Kidney (tissue), 14 donors: ENCODE results near the gene CDKL1. TPM values are rescaled to one million over a fixed set of nuclear protein-coding genes. Genes with fewer than 3 reads are reported as not detected.
"Not testable (repeated sequence)": the region's sequence is repeated elsewhere in the genome, so short reads cannot be mapped to it uniquely, and the experiment has no call there.

ENCODE experiments used
- DNase-seq, 5 donors: peaks; one replicate each; pipeline ENCODE4 v3.0.0-alpha.2; 2013 to 2020
- FAIRE-seq: peaks from 2 replicates; lab custom pipeline; 2012; peaks lifted over from hg19 to GRCh38; lab: Jason Lieb, UNC
- H3K27ac ChIP-seq, 2 donors: one replicate each; pipeline ENCODE4 v1.7.0; 2013; ENCODE audit warnings: low read depth in 2 of 2, low read length in 2 of 2, inconsistent platforms in 1 of 2
- H3K27me3 ChIP-seq: one replicate; pipeline ENCODE4 v1.7.1; 2013; ENCODE audit warnings: low read length, inconsistent platforms; ENCODE audit not compliant: control insufficient read depth, insufficient read depth
- H3K36me3 ChIP-seq, 3 donors: one replicate each; pipeline versions ENCODE4 v1.7.0 to v1.7.1; 2013; ENCODE audit warnings: low read length in 3 of 3, control low read depth in 1 of 3, inconsistent platforms in 1 of 3; ENCODE audit not compliant: insufficient read depth in 3 of 3, control insufficient read depth in 2 of 3
- H3K4me1 ChIP-seq, 3 donors: one replicate each; pipeline versions ENCODE4 v1.7.0 to v1.7.1; 2013; ENCODE audit warnings: low read length in 3 of 3, inconsistent platforms in 1 of 3, low read depth in 1 of 3; ENCODE audit not compliant: control insufficient read depth in 2 of 3, insufficient read depth in 2 of 3
- H3K4me3 ChIP-seq, 3 donors: one replicate each; pipeline versions ENCODE4 v1.7.0 to v1.8.1; 2013; ENCODE audit warnings: low read length in 3 of 3, control low read depth in 1 of 3, inconsistent platforms in 1 of 3
- H3K9ac ChIP-seq, 3 donors: one replicate each; pipeline versions ENCODE4 v1.7.0 to v1.7.1; 2013; ENCODE audit warnings: low read length in 3 of 3, control low read depth in 1 of 3, inconsistent platforms in 1 of 3
- H3K9me3 ChIP-seq, 3 donors: one replicate each; pipeline versions ENCODE4 v1.7.0 to v1.7.1; 2013; ENCODE audit warnings: low read length in 3 of 3, control low read depth in 1 of 3, inconsistent platforms in 1 of 3; ENCODE audit not compliant: control insufficient read depth in 2 of 3, insufficient read depth in 1 of 3
- intact Hi-C: fragments of 100-400 bp; cut with DNase I; formaldehyde crosslinking; loops from one replicate; pipeline ENCODE4 v1.11.1; 2022
- polyA plus RNA-seq: library from polyadenylated mRNA; stranded (reverse); fragments of 350-450 nt; fragmentation: Illumina TruSeq; extraction: RNeasy Lipid Tissue Mini Kit (QIAGEN cat#74804); gene quantifications from one replicate; pipeline ENCODE4 v1.2.3, GENCODE V29; 2014; ENCODE audit warnings: low read depth, low replicate concordance; ENCODE audit not compliant: insufficient read depth
- total RNA-seq: library from RNA; stranded (reverse); fragmentation: NEBNext Ultra II Directional; extraction: Animal tissue kit (Norgen Biotek cat#: 25700); gene quantifications from one replicate; pipeline ENCODE4 v1.2.1, GENCODE V29; 2021
- TF ChIP-seq, protein P1 (sequence below): IDR thresholded peaks from 3 replicates; pipeline ENCODE4 v1.5.1; 2012; ENCODE audit warnings: mild to moderate bottlenecking, moderate library complexity, borderline replicate concordance; ENCODE audit not compliant: insufficient read depth; ENCODE audit errors: extremely low read depth
- donor health status: control.
- donor health status: control.
- donor health status: control.
- donor health status: control.
- donor health status: control.
- donor health status: DM: yes; HTN: yes; CAD: no.
- donor health status: Normal renal cell carcinoma (clear cell type).

Gene CDKL1
- total and polyA plus RNA-seq, 2 donors from 2014 or later: 17.9 to 60.0 TPM

- Histone ChIP-seq H3K9ac (no peak overlapping the region), H3K9me3 (no peaks in the 10 kb centered on the region), H3K36me3 (no peaks in the 10 kb centered on the region), H3K4me3 (no peak overlapping the region), H3K4me1 (peaks cover 0 to 25% (median 23%) of the 10 kb centered on the region in 3 donors), H3K27ac (no peak overlapping the region), H3K27me3 (no peaks in the 10 kb centered on the region)
- intact Hi-C loops: no loop called here
- TF ChIP-seq, protein P1, sequence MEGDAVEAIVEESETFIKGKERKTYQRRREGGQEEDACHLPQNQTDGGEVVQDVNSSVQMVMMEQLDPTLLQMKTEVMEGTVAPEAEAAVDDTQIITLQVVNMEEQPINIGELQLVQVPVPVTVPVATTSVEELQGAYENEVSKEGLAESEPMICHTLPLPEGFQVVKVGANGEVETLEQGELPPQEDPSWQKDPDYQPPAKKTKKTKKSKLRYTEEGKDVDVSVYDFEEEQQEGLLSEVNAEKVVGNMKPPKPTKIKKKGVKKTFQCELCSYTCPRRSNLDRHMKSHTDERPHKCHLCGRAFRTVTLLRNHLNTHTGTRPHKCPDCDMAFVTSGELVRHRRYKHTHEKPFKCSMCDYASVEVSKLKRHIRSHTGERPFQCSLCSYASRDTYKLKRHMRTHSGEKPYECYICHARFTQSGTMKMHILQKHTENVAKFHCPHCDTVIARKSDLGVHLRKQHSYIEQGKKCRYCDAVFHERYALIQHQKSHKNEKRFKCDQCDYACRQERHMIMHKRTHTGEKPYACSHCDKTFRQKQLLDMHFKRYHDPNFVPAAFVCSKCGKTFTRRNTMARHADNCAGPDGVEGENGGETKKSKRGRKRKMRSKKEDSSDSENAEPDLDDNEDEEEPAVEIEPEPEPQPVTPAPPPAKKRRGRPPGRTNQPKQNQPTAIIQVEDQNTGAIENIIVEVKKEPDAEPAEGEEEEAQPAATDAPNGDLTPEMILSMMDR: no peak
- FAIRE-seq (peak; percentile 64), DNase-seq (peak in 1 of 5 donors; percentile 39)
These were observed 31.9 kb downstream of the CDKL1 start for GRCh38 chr14:50364792-50365191.

- Histone ChIP-seq H3K9ac (peak overlapping the region in 2 of 3 donors; percentile 8 to 18), H3K9me3 (no peaks in the 10 kb centered on the region)
These were observed 33.0 kb downstream of the CDKL1 start for GRCh38 chr14:50363714-50364111.

GRCh38 chr14:50362764-50363713 is 33.6 kb downstream of the CDKL1 start:
- Histone ChIP-seq H3K27me3 (no peaks in the 10 kb centered on the region), H3K27ac (peak overlapping the region; percentile 58 to 89), H3K4me3 (peak overlapping the region in 2 of 3 donors; percentile 10 to 55), H3K9me3 (no peaks in the 10 kb centered on the region), H3K9ac (peak overlapping the region in 2 of 3 donors; percentile 8 to 18), H3K4me1 (peaks cover 0 to 25% (median 23%) of the 10 kb centered on the region in 3 donors), H3K36me3 (no peaks in the 10 kb centered on the region)
- TF ChIP-seq, protein P1: no peak
- FAIRE-seq (no peak), DNase-seq (no peak)
- intact Hi-C loops: no loop called here

More at GRCh38 chr14:50363714-50364111, 33.0 kb downstream of the CDKL1 start:
- Histone ChIP-seq H3K4me1 (peaks cover 0 to 25% (median 23%) of the 10 kb centered on the region in 3 donors), H3K4me3 (peak overlapping the region in 2 of 3 donors; percentile 10 to 55), H3K27me3 (no peaks in the 10 kb centered on the region), H3K27ac (peak overlapping the region; percentile 58 to 89), H3K36me3 (no peaks in the 10 kb centered on the region)
- peak in 1 of 5 donors; percentile 32 for DNase-seq
- intact Hi-C loops: no loop called here
- TF ChIP-seq, protein P1: no peak
- FAIRE-seq: no peak

GRCh38 chr14:50361473-50362403 is 34.9 kb downstream of the CDKL1 start:
- intact Hi-C loops, H3K9me3 ChIP-seq, H3K4me3 ChIP-seq, H3K27ac ChIP-seq, FAIRE-seq, H3K27me3 ChIP-seq, H3K9ac ChIP-seq, H3K36me3 ChIP-seq: not testable (repeated sequence)
- peaks cover 0 to 24% (median 19%) of the 10 kb centered on the region in 3 donors for H3K4me1 ChIP-seq
- peak in 1 of 5 donors; percentile 54 for DNase-seq
